ENCODE measurements around the gene ENOX1.

ENOX1 gene

GRCh38 chr13:43237616-43238015 is 549.2 kb downstream of the ENOX1 start:
- TF ChIP-seq, protein P1, sequence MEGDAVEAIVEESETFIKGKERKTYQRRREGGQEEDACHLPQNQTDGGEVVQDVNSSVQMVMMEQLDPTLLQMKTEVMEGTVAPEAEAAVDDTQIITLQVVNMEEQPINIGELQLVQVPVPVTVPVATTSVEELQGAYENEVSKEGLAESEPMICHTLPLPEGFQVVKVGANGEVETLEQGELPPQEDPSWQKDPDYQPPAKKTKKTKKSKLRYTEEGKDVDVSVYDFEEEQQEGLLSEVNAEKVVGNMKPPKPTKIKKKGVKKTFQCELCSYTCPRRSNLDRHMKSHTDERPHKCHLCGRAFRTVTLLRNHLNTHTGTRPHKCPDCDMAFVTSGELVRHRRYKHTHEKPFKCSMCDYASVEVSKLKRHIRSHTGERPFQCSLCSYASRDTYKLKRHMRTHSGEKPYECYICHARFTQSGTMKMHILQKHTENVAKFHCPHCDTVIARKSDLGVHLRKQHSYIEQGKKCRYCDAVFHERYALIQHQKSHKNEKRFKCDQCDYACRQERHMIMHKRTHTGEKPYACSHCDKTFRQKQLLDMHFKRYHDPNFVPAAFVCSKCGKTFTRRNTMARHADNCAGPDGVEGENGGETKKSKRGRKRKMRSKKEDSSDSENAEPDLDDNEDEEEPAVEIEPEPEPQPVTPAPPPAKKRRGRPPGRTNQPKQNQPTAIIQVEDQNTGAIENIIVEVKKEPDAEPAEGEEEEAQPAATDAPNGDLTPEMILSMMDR (IDR thresholded peaks at IDR 0.05; ENCODE audit: low read depth, low read length) = no peak
- DNase-seq (ENCODE audit: low read depth, low spot score) = no peak
- in situ Hi-C loops (cut with HindIII; ENCODE audit: low sequenced_read_pairs) = no loop called here
- H3K4me3 ChIP-seq (ENCODE audit: low read depth, low read length) = no peak overlapping the region

DNA sequence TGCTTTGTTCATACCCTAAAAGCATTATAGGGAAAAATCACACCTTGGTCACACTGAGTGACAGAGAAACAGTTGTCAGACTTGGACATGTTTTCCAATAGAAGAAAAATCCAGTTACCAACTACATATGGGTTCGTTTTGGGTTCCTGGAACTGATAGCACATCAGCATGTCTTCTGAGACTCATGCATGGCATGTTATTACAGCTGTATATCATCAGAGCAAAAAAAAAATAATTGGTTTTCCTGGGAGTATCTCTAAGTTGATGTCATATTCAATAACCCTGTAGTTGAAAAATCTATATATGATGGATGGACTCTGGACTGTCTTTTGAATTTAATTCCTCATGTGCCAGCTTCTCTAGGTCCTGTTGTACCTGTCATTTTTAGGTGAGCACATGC is 551.7 kb downstream of the ENOX1 start:
- no peak overlapping the region for H3K4me3 ChIP-seq (ENCODE audit: low read depth, low read length)
- TF ChIP-seq, protein P1 (IDR thresholded peaks at IDR 0.05; ENCODE audit: low read depth, low read length) = no peak
- in situ Hi-C loops (cut with HindIII; ENCODE audit: low sequenced_read_pairs) = no loop called here
- DNase-seq (ENCODE audit: low read depth, low spot score) = no peak

- TF ChIP-seq, protein P1 (IDR thresholded peaks at IDR 0.05; ENCODE audit: low read depth, low read length) = no peak
- in situ Hi-C loops (cut with HindIII; ENCODE audit: low sequenced_read_pairs) = no loop called here
- no peak overlapping the region for H3K4me3 ChIP-seq (ENCODE audit: low read depth, low read length)
- peak; percentile 48 for DNase-seq (ENCODE audit: low read depth, low spot score)
Measured at GRCh38 chr13:43232873-43233265, 553.9 kb downstream of the ENOX1 start.

GRCh38 chr13:43232144-43232872 is 554.5 kb downstream of the ENOX1 start:
- no peak for DNase-seq (ENCODE audit: low read depth, low spot score)
- in situ Hi-C loops (cut with HindIII; ENCODE audit: low sequenced_read_pairs) = no loop called here
- TF ChIP-seq, protein P1 (IDR thresholded peaks at IDR 0.05; ENCODE audit: low read depth, low read length) = no peak
- H3K4me3 ChIP-seq (ENCODE audit: low read depth, low read length) = no peak overlapping the region

GRCh38 chr13:43230989-43231388 is 555.8 kb downstream of the ENOX1 start:
- no peak for DNase-seq (ENCODE audit: low read depth, low spot score)
- H3K4me3 ChIP-seq (ENCODE audit: low read depth, low read length) = no peak overlapping the region
- in situ Hi-C loops (cut with HindIII; ENCODE audit: low sequenced_read_pairs) = no loop called here
- TF ChIP-seq, protein P1 (IDR thresholded peaks at IDR 0.05; ENCODE audit: low read depth, low read length) = no peak

DNA sequence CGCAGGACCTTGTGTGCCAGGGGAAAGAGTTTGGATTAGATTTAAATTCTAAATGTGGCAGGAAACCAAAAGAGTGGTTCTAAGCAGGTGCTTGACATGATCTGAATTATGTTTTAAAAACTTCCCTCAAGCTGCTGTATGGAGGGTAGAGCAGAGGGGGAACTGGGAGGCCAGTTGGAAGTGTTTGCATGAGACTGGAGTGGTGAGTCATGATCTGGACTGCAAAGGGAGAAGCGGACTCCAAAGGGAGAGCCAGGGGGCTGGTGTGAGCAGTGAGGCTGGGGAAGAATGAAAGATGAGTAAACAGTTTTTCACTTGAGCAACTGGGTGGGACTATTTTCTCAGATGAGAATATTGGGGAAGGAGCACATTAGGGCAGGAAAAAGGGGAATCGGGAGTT is 557.3 kb downstream of the ENOX1 start:
- TF ChIP-seq, protein P1 (IDR thresholded peaks at IDR 0.05; ENCODE audit: low read depth, low read length) = no peak
- in situ Hi-C loops (cut with HindIII; ENCODE audit: low sequenced_read_pairs) = no loop called here
- H3K4me3 ChIP-seq (ENCODE audit: low read depth, low read length) = no peak overlapping the region
- peak; percentile 70 for DNase-seq (ENCODE audit: low read depth, low spot score)
